HUES64 (cell line): ENCODE measurements around the gene PKD1.

Source experiments
- H3K27ac ChIP-seq: 2 replicates; pipeline ENCODE4 v1.7.0; 2013; ENCODE audit warnings: low read depth, low read length, inconsistent platforms
- H3K27me3 ChIP-seq: 2 replicates; pipeline ENCODE4 v1.6.1; 2013; ENCODE audit warnings: mild to moderate bottlenecking, low read length; ENCODE audit not compliant: insufficient read depth
- H3K36me3 ChIP-seq: 2 replicates; pipeline ENCODE4 v1.6.1; 2013; ENCODE audit warnings: mild to moderate bottlenecking, low read length; ENCODE audit not compliant: insufficient read depth
- H3K4me1 ChIP-seq: 2 replicates; pipeline ENCODE4 v1.6.1; 2013; ENCODE audit warnings: mild to moderate bottlenecking, low read length, moderate library complexity; ENCODE audit not compliant: insufficient read depth
- H3K4me3 ChIP-seq: 2 replicates; pipeline ENCODE4 v1.5.1; 2013; ENCODE audit warnings: mild to moderate bottlenecking, low read length, moderate library complexity
- H3K9ac ChIP-seq: 2 replicates; pipeline ENCODE4 v1.6.1; 2013; ENCODE audit warnings: mild to moderate bottlenecking, low read depth, low read length
- H3K9me3 ChIP-seq: 2 replicates; pipeline ENCODE4 v1.6.1; 2013; ENCODE audit warnings: low read depth, low read length; ENCODE audit not compliant: insufficient read depth
- WGBS: fragments of 150-250, 120-280 bp; methylation state at CpG from one replicate; pipeline ENCODE4 v1.1.7; 2013; ENCODE audit warnings: missing lambda C conversion rate; 5-methylcytosine and 5-hydroxymethylcytosine counted together

The PKD1 gene

GRCh38 chr16:2058420-2058819 is 77.3 kb downstream of the PKD1 start:
- Histone ChIP-seq H3K9ac (no peak overlapping the region), H3K4me1 (no peaks in the 10 kb centered on the region), H3K36me3 (peaks cover 34% of the 10 kb centered on the region), H3K27ac (no peak overlapping the region), H3K27me3 (no peaks in the 10 kb centered on the region), H3K4me3 (no peak overlapping the region), H3K9me3 (no peaks in the 10 kb centered on the region)
- WGBS = 93% methylated on average over 13 of the region's 13 CpGs

GRCh38 chr16:2057438-2057837 is 78.3 kb downstream of the PKD1 start:
- Histone ChIP-seq H3K4me3 (no peak overlapping the region), H3K4me1 (no peaks in the 10 kb centered on the region), H3K9ac (no peak overlapping the region), H3K9me3 (no peaks in the 10 kb centered on the region), H3K27me3 (no peaks in the 10 kb centered on the region), H3K27ac (no peak overlapping the region), H3K36me3 (peaks cover 38% of the 10 kb centered on the region)
- 97% methylated on average over 10 of the region's 10 CpGs for WGBS

GRCh38 chr16:2056681-2057407 is 78.9 kb downstream of the PKD1 start:
- Histone ChIP-seq H3K9me3 (no peaks in the 10 kb centered on the region), H3K36me3 (peaks cover 35% of the 10 kb centered on the region), H3K9ac (no peak overlapping the region), H3K27me3 (no peaks in the 10 kb centered on the region), H3K4me3 (no peak overlapping the region), H3K27ac (no peak overlapping the region), H3K4me1 (no peaks in the 10 kb centered on the region)
- WGBS = 92% methylated on average over 19 of the region's 19 CpGs

- Histone ChIP-seq H3K9ac (no peak overlapping the region), H3K4me3 (no peak overlapping the region), H3K9me3 (no peaks in the 10 kb centered on the region), H3K4me1 (no peaks in the 10 kb centered on the region), H3K36me3 (peaks cover 37% of the 10 kb centered on the region), H3K27me3 (no peaks in the 10 kb centered on the region), H3K27ac (no peak overlapping the region)
- WGBS = 92% methylated on average over 15 of the region's 15 CpGs
Measured at GRCh38 chr16:2056077-2056476, 79.6 kb downstream of the PKD1 start.

- Histone ChIP-seq H3K9ac (no peak overlapping the region), H3K27ac (no peak overlapping the region), H3K4me3 (no peak overlapping the region), H3K9me3 (no peaks in the 10 kb centered on the region), H3K4me1 (no peaks in the 10 kb centered on the region), H3K27me3 (no peaks in the 10 kb centered on the region), H3K36me3 (peaks cover 43% of the 10 kb centered on the region)
- WGBS = 96% methylated on average over 29 of the region's 29 CpGs
Measured at GRCh38 chr16:2054543-2055245, 81.0 kb downstream of the PKD1 start.

GRCh38 chr16:2053897-2054296 is 81.8 kb downstream of the PKD1 start:
- 0 out of 2 replicates have a peak, but pooled peaks cover under 1% of the 10 kb centered on the region for H3K4me1 ChIP-seq
- no peak overlapping the region for H3K27ac ChIP-seq
- H3K36me3 ChIP-seq = peaks cover 43% of the 10 kb centered on the region
- WGBS = 96% methylated on average over 17 of the region's 17 CpGs
- no peaks in the 10 kb centered on the region for H3K27me3 ChIP-seq
- H3K9ac ChIP-seq = no peak overlapping the region
- no peaks in the 10 kb centered on the region for H3K9me3 ChIP-seq
- H3K4me3 ChIP-seq = no peak overlapping the region

GRCh38 chr16:2053211-2053610 is 82.5 kb downstream of the PKD1 start:
- Histone ChIP-seq H3K4me1 (peaks cover 5% of the 10 kb centered on the region; the same call in 1 of the 2 replicates), H3K36me3 (peaks cover 37% of the 10 kb centered on the region), H3K4me3 (no peak overlapping the region), H3K9ac (no peak overlapping the region), H3K27me3 (no peaks in the 10 kb centered on the region), H3K27ac (no peak overlapping the region), H3K9me3 (no peaks in the 10 kb centered on the region)
- WGBS = 96% methylated on average over 21 of the region's 21 CpGs

- Histone ChIP-seq H3K36me3 (peaks cover 33% of the 10 kb centered on the region), H3K27me3 (no peaks in the 10 kb centered on the region), H3K9me3 (no peaks in the 10 kb centered on the region), H3K27ac (no peak overlapping the region), H3K4me1 (peaks cover 9% of the 10 kb centered on the region; the same call in 1 of the 2 replicates), H3K4me3 (peak overlapping the region; percentile 74), H3K9ac (peak overlapping the region; percentile 59)
- 2% methylated on average over 30 of the region's 30 CpGs for WGBS
Measured at GRCh38 chr16:2048116-2048543, 87.6 kb downstream of the PKD1 start.

- WGBS = under 1% methylated on average over 81 of the region's 81 CpGs
- peaks cover 9% of the 10 kb centered on the region; the same call in 1 of the 2 replicates for H3K4me1 ChIP-seq
- H3K27me3 ChIP-seq = no peaks in the 10 kb centered on the region
- H3K9ac ChIP-seq = peak within 1 kb of the TSS; percentile 67
- H3K4me3 ChIP-seq = peak within 1 kb of the TSS; percentile 74
- H3K36me3 ChIP-seq = peaks cover 29% of the 10 kb centered on the region
- H3K9me3 ChIP-seq = no peaks in the 10 kb centered on the region
- no peak within 1 kb of the TSS for H3K27ac ChIP-seq
Measured at GRCh38 chr16:2047330-2048115, 88.2 kb downstream of the PKD1 start, which contains the start of the genes NTHL1 and TSC2. Gene NTHL1 (minus strand): TSS chr16:2047834. CDS start chr16:2047823, 11 bp downstream. Gene TSC2 (plus strand): TSS chr16:2047985. CDS start chr16:2048616, 631 bp downstream.

GRCh38 chr16:2046893-2047329 is 88.8 kb downstream of the PKD1 start:
- Histone ChIP-seq H3K27ac (no peak overlapping the region), H3K4me1 (peaks cover 9% of the 10 kb centered on the region; the same call in 1 of the 2 replicates), H3K36me3 (peaks cover 26% of the 10 kb centered on the region), H3K9ac (peak overlapping the region; percentile 67), H3K4me3 (peak overlapping the region; percentile 74), H3K9me3 (no peaks in the 10 kb centered on the region), H3K27me3 (no peaks in the 10 kb centered on the region)
- 43% methylated on average over 8 of the region's 8 CpGs for WGBS
